ELF-1 (cell line): Measurements from ENCODE around the gene MED25.
A peak's percentile ranks its signal among the peaks of the same experiment; 100 is the strongest.

Experiments used
- DNase-seq: peaks from one replicate; pipeline ENCODE4 v3.0.0-alpha.2; 2016; ENCODE audit warnings: low read depth, low spot score

Gene MED25

DNA sequence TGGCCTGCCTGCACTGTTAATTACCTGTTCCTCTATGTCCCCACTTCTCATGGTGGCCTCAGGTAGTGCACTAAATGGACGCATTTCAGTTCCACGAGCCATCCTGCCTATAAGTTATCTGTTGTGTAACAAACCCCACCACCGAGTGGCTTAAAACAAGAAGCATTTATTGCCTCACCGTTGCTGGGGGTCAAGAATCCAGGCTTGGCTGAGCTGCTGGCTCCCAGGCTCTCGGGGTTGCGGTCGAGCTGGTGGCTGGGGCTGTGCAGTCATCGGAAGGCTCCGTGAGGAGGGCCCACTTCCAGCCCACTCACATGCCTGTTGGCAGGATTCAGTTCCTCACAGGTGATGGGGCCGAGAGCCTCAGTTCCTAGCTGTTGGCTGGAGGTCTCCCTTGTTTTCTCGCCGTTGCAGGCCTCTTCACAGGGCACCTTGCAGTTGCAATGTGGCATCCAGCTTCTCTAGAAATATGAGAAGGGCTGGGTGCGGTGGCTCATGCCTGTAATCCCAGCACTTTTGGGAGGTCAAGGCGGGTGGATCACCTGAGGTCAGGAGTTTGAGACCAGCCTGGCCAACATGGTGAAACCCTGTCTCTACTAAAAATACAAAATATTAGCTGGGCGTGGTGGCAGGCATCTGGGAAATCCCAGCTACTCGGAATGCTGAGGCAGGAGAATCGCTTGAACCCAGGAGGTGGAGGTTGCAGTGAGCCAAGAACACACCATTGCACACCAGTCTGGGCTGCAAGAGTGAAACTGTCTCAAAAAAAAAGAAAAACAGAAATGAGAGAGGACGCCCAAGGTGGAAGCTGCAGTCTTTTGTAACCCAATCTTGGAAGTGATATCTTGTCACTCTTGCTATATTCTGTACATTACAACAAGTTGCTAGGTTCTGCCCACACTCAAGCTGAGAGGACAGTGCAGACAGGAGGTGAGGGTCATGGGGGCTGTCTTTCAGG, 26.3 kb downstream of the MED25 start:
- no peak for DNase-seq

- DNase-seq = no peak
These were observed 27.3 kb downstream of the MED25 start for GRCh38 chr19:49845414-49845813.

DNA sequence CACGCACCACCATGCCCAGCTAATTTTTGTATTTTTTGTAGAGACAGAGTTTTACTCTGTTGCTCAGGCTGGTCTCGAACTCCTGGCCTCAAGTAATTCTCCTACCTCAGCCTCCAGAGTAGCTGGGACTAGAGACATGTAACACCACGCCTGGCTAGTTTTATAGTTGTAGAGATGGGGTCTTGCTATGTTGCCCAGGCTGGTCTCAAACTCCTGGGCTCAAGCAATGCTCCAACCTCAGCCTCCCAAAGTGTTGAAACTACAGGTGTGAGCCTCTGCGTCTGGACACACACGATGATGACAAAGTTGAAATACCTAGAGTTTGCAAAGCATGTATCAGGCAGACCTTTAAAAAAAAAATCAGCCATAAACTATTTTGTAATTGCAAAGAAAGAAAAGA, 28.3 kb downstream of the MED25 start:
- no peak for DNase-seq

DNA sequence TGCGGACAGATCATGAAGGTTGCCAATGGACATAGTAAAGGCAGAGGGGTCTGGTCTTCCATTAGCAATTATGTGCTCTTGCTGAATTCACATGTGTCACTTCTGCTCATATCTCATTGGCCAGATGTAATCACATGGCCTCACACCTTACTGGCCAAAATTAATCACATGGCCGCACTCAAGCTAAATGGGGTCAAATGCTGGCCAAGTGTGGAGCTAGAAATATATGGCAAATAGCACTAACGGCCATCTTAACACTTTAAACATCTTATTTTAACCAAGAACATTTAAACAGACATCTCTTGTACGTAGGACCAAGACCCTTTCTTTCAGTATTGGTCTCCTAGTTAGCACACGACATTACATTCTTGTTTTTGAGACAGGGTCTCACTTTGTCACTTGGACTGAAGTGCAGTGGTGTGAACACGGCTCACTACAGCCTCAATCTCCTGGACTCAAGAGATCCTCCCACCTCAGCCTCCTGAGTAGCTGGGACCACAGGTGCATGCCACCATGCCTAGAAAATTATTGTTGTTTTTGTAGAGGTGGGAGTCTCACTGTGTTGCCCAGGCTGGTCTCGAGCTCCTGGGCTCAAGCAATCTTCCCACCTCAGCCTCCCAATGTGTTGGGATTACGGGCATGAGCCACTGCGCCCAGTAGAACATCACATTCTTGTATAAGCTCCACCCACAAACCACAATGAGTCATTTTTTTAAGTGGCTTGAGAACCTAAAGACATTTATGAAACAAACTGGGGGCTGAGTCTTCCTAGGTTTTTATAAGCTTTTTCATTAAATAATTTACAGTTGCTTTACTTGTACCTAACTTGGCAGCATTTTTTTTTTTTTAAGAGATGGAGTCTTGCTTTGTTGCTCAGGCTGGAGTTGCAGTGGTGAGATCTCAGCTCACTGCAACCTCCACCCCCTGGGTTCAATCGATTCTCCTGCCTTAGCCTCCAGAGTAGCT, 29.9 kb downstream of the MED25 start:
- no peak for DNase-seq

DNA sequence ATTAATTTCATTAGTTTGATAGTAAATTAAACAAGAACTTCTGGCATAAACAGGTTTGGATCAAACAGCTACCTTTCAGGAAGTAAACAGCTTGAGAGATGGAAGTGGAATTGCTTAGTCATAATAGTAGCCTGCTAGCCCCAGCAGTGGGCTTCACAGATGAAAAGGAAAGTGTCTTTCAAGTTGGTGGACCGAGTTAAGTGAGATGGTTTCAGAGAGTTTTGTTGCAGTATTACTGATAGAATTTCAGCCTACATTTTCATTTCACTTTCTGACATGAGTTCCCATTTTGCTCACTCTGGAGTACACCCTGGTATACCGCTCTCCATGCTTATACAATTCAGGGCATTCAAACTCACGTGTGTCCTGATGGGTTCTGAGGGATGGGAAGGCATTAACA, 30.8 kb downstream of the MED25 start:
- no peak for DNase-seq

- DNase-seq = no peak
These were observed 31.5 kb downstream of the MED25 start for GRCh38 chr19:49849433-49850220.

- no peak for DNase-seq
These were observed 32.1 kb downstream of the MED25 start for GRCh38 chr19:49850221-49850486.

- peak; percentile 94 for DNase-seq
These were observed 32.6 kb downstream of the MED25 start, which contains the start of gene PTOV1 for GRCh38 chr19:49850487-49851342. Gene PTOV1 (plus strand): TSS chr19:49851159.

DNA sequence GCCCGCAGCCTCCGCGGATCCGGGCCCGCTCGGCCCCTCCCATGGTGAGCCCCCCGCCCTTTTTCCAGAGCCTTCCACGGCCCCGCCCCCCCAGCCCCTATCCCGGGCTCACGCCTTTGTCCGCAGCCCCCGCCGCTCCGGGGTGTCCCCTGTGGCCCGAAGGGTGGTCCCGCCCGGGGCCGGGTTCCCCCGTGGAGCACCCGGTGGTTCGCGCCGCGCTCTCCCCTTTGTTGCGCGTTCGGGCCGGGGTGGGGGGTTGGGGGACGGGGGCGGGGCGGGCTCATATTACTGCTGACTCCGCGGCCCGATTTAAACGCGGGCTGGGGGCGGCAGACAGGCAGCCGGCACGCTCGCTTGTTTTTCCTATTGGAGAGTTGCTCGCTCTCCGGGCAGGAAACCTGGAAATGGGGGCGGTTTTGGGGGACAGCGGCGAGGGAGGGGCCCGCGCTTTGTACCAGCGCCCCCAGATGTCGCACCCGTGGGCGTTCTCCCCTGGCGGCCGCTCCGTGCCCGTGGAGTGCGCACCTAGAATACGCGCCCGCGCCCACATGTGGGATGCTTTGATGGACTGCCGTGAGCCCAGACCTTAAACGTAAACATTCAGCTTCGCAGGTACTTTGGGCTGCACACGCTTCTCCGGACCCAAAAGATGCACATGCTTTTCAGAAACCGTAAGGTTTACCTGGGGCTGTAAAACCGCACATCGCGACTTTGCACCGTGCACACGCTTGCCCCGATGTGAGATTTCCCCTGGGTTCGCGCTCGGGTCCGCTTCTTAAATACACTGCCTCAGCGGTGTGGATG, 33.6 kb downstream of the MED25 start:
- DNase-seq = peak; percentile 39

- peak; percentile 31 for DNase-seq
These were observed 34.6 kb downstream of the MED25 start for GRCh38 chr19:49852631-49853126.

- no peak for DNase-seq
These were observed 35.8 kb downstream of the MED25 start for GRCh38 chr19:49853852-49854377.

GRCh38 chr19:49854378-49855263, 36.5 kb downstream of the MED25 start:
- no peak for DNase-seq

GRCh38 chr19:49855277-49855675, 37.2 kb downstream of the MED25 start:
- no peak for DNase-seq

GRCh38 chr19:49855676-49856573, 37.8 kb downstream of the MED25 start:
- no peak for DNase-seq

DNA sequence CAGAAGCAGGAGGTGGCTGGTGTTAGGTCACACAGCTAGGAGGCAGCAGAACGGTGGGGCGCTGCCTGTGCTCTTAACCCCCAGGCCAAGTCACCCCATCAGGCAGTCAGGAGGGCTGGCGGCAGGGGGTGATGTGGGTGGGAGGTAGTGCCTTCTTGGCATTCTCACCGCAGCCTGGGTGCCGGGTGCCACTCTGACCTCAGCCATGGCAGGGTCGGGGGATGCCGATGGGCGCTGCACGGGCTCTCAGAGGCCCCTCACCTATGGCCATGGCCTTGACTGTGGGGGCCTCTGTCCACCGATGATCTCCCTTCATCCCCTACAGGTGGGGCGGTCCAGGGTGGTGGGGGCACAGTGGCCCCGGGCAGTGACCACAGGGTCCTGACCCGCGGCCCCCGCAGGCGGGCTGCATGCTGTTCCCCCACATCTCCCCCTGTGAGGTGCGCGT, 38.5 kb downstream of the MED25 start:
- DNase-seq = no peak

DNA sequence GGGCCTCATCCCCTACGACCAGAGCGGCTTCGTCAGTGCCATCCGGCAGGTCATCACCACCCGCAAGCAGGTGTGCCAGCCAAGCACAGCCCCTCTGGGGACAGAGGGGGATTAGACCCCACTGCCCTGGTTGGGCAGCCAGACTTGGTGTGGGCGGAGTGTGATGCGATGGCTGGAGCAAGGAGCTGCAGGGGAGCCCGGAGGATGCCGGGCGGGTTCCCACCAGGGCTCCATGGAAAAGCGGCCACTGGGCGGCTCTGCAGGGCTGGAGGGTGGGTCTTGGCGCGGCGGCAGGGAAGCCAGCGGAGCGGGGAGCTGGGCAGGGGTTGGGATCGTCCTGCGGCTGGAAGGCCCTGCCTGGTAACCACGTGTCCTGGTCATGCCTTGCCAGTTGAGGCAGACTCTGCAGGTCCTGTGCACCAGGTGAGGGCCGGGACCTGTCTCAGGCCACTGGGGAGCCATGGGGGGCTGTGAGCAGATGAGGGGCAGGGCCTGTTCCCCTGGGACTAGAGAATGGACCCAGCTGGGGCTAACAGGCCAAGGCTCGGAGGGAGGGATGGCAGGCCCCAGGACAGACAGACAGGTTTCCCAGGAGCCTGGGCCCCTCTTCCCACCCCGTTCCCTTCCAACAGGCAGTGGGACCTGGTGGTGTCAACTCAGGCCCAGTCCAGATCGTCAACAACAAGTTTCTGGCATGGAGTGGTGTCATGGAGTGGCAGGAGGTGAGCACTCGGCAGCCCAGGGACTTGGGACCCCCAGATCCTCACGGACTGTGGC, 39.2 kb downstream of the MED25 start:
- DNase-seq = no peak

DNA sequence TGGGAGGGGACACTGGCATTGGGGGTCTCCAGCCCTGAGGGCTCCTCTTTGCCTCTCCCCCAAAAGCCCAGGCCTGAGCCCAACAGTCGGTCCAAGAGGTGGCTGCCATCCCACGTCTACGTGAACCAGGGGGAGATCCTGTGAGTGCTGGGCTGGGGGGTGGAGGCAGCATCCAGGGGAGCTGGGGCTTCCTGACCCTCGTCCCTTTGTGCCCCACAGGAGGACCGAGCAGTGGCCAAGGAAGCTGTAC, 39.7 kb downstream of the MED25 start:
- no peak for DNase-seq
